ENCODE measurements around the gene DENND1B. TPM values are rescaled to one million over a fixed set of nuclear protein-coding genes. Genes with fewer than 3 reads are reported as not detected.

The DENND1B gene
- total RNA-seq, 1 experiment from 2014 or later: 1.9 TPM

GRCh38 chr1:197559244-197559643 lies 216.0 kb downstream of the DENND1B start:
- no peak for DNase-seq (ENCODE audit: low spot score)
- CTCF ChIA-PET: no interaction called here
- intact Hi-C loops (cut with micrococcal nuclease; ENCODE audit: unreplicated experiment): no loop called here

GRCh38 chr1:197557302-197557701 lies 218.0 kb downstream of the DENND1B start:
- no peaks in the 10 kb centered on the region for H3K27me3 ChIP-seq (replicated peaks; ENCODE audit: insufficient read depth, low read depth, low read length, poor library complexity)
- TF ChIP-seq CTCF (conservative IDR thresholded peaks at IDR 0.05; ENCODE audit: low read depth, low read length) (no peak), EZH2 (IDR thresholded peaks at IDR 0.05; ENCODE audit: borderline replicate concordance, low read depth, low read length, poor library complexity, severe bottlenecking) (no peak)
- intact Hi-C loops (cut with micrococcal nuclease; ENCODE audit: unreplicated experiment): no loop called here
- H3K4me3 ChIP-seq (ENCODE audit: low read depth, low read length, poor library complexity, severe bottlenecking): no peak overlapping the region
- ChIA-PET POLR2A (ENCODE audit: low non-redundant PET) (no interaction called here), CTCF (no interaction called here)
- no peaks in the 10 kb centered on the region for H3K36me3 ChIP-seq (ENCODE audit: insufficient read depth, low read length, poor library complexity, severe bottlenecking)
- H3K27ac ChIP-seq (ENCODE audit: low read depth, low read length, poor library complexity, severe bottlenecking): no peak overlapping the region
- no peak for DNase-seq (ENCODE audit: low spot score)
- H3K4me1 ChIP-seq (ENCODE audit: insufficient read depth, low read length, poor library complexity, severe bottlenecking): no peaks in the 10 kb centered on the region
- H3K9me3 ChIP-seq (ENCODE audit: low read depth, low read length, poor library complexity, severe bottlenecking): no peaks in the 10 kb centered on the region
- no TSS peak for BruUV-seq (replicated peaks)

More at GRCh38 chr1:197559244-197559643, 216.0 kb downstream of the DENND1B start:
- H3K4me3 ChIP-seq (ENCODE audit: low read depth, low read length, poor library complexity, severe bottlenecking): no peak overlapping the region
- H3K27me3 ChIP-seq (replicated peaks; ENCODE audit: insufficient read depth, low read depth, low read length, poor library complexity): no peaks in the 10 kb centered on the region
- POLR2A ChIA-PET (ENCODE audit: low non-redundant PET): no interaction called here
- H3K27ac ChIP-seq (ENCODE audit: low read depth, low read length, poor library complexity, severe bottlenecking): no peak overlapping the region
- BruUV-seq (replicated peaks): no TSS peak
- no peaks in the 10 kb centered on the region for H3K9me3 ChIP-seq (ENCODE audit: low read depth, low read length, poor library complexity, severe bottlenecking)
- H3K4me1 ChIP-seq (ENCODE audit: insufficient read depth, low read length, poor library complexity, severe bottlenecking): no peaks in the 10 kb centered on the region
- TF ChIP-seq EZH2 (IDR thresholded peaks at IDR 0.05; ENCODE audit: borderline replicate concordance, low read depth, low read length, poor library complexity, severe bottlenecking) (no peak), CTCF (conservative IDR thresholded peaks at IDR 0.05; ENCODE audit: low read depth, low read length) (no peak)
- H3K36me3 ChIP-seq (ENCODE audit: insufficient read depth, low read length, poor library complexity, severe bottlenecking): no peaks in the 10 kb centered on the region

GRCh38 chr1:197553281-197553680 lies 222.0 kb downstream of the DENND1B start:
- ChIA-PET POLR2A (ENCODE audit: low non-redundant PET) (no interaction called here), CTCF (no interaction called here)
- intact Hi-C loops (cut with micrococcal nuclease; ENCODE audit: unreplicated experiment): no loop called here
- TF ChIP-seq EZH2 (IDR thresholded peaks at IDR 0.05; ENCODE audit: borderline replicate concordance, low read depth, low read length, poor library complexity, severe bottlenecking) (no peak), CTCF (conservative IDR thresholded peaks at IDR 0.05; ENCODE audit: low read depth, low read length) (no peak)
- Histone ChIP-seq H3K9me3 (ENCODE audit: low read depth, low read length, poor library complexity, severe bottlenecking) (no peaks in the 10 kb centered on the region), H3K27ac (ENCODE audit: low read depth, low read length, poor library complexity, severe bottlenecking) (no peak overlapping the region), H3K27me3 (replicated peaks; ENCODE audit: insufficient read depth, low read depth, low read length, poor library complexity) (no peaks in the 10 kb centered on the region), H3K4me1 (ENCODE audit: insufficient read depth, low read length, poor library complexity, severe bottlenecking) (no peaks in the 10 kb centered on the region), H3K36me3 (ENCODE audit: insufficient read depth, low read length, poor library complexity, severe bottlenecking) (no peaks in the 10 kb centered on the region), H3K4me3 (ENCODE audit: low read depth, low read length, poor library complexity, severe bottlenecking) (no peak overlapping the region)
- no TSS peak for BruUV-seq (replicated peaks)
- DNase-seq (ENCODE audit: low spot score): no peak
